Astrocyte of the spinal cord (primary cell): ENCODE results near the gene ITIH4.

Experiments
- DNase-seq: peaks from one replicate; pipeline ENCODE4 v3.0.0; 2011; ENCODE audit warnings: low read depth, low spot score
- H3K4me3 ChIP-seq: 2 replicates; pipeline ENCODE4 v1.5.1; 2011; ENCODE audit warnings: low read depth, mild to moderate bottlenecking, low read length, moderate library complexity
- in situ Hi-C: cut with HindIII; loops from 2 replicates; pipeline ENCODE4 v1.10.0; 2017; ENCODE audit warnings: low sequenced_read_pairs
- TF ChIP-seq, protein P1 (sequence below): IDR thresholded peaks from 2 replicates; pipeline ENCODE4 v1.5.1; 2012; ENCODE audit warnings: low read depth, mild to moderate bottlenecking, low read length, inconsistent platforms

Gene ITIH4

DNA sequence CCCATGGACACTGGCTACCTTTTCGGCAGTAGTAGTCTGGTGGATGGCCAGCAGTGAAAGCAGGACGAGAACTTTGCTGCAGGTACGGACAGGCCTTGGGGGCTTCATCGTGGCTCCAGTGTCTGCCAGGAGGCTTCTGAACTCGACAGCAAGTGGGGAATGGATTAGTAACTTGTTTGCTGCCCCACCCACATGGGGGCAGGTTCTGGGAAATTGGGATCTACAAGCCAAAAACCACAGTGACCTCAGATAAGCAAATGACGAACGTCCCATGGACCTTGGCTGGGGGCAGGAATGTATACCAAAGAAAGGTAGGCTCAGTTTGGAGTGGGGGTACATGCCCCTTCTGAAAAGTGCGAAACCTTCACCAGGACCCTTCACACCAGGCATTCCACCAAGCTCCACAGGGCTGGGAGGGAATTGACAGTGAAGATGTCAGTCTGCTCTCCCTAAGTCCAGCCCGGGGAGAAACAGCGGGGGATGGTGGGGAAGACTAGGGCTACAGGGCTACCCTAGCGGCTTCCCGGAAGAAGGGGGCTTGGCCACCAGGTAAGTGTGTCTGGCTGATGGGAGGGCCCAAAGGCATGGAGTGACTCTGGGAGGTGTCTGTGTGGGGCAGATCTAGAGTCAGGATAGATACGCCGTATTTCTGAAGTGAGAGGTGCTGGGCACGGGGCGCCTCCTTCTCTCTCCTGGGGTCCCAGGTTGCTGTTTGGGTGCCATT lies at the start of gene ITIH4:
TSS of gene ITIH4 (minus strand) at position 138 of the 724 bp plus-strand sequence. CDS start at position 108, 30 bp downstream.
- no peak for DNase-seq
- TF ChIP-seq, protein P1, sequence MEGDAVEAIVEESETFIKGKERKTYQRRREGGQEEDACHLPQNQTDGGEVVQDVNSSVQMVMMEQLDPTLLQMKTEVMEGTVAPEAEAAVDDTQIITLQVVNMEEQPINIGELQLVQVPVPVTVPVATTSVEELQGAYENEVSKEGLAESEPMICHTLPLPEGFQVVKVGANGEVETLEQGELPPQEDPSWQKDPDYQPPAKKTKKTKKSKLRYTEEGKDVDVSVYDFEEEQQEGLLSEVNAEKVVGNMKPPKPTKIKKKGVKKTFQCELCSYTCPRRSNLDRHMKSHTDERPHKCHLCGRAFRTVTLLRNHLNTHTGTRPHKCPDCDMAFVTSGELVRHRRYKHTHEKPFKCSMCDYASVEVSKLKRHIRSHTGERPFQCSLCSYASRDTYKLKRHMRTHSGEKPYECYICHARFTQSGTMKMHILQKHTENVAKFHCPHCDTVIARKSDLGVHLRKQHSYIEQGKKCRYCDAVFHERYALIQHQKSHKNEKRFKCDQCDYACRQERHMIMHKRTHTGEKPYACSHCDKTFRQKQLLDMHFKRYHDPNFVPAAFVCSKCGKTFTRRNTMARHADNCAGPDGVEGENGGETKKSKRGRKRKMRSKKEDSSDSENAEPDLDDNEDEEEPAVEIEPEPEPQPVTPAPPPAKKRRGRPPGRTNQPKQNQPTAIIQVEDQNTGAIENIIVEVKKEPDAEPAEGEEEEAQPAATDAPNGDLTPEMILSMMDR = no peak
- in situ Hi-C loops = no loop called here
- no peak within 1 kb of the TSS for H3K4me3 ChIP-seq

DNA sequence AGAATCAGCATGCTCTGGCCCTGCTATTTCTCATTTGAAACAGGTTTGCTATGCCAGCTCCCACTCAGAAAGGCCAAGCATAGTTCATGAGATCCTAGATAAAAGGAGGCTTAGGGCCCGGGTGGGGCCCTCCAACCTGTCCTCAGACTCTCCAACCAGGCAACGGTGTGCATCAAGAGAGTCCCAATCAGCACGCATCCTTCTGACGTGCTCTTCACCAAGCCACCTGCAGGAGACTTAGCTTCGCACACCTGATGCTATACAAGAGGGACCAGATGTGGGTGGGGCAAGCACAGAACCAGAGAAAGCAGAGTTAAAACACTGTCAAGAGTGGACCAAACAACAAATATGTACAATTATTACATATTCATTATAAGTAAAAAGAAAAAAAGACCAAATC lies 49.6 kb upstream of the ITIH4 start:
- no peak overlapping the region for H3K4me3 ChIP-seq
- no peak for DNase-seq
- TF ChIP-seq, protein P1 = no peak
- in situ Hi-C loops = no loop called here

DNA sequence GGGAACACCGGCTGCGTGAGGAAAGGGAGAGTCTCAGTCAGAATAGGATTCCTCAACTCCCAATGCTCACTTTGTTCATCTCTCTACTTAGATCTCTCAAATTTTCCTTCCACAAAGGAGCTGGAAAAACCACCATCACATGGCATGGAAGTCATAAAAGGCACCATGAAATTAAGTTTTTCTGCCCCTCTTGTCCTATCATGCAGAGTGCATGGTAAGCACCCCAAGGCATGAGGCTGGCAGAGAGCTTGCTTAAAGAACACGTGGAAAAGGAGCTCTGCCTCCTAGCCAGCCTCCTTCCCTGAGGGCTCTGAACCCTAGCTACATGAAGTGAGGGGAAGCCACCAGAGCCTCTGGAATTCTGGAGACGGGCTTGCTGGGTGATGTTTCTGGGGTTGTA lies 49.1 kb upstream of the ITIH4 start:
- DNase-seq = no peak
- no peak overlapping the region for H3K4me3 ChIP-seq
- in situ Hi-C loops = no loop called here
- TF ChIP-seq, protein P1 = no peak

DNA sequence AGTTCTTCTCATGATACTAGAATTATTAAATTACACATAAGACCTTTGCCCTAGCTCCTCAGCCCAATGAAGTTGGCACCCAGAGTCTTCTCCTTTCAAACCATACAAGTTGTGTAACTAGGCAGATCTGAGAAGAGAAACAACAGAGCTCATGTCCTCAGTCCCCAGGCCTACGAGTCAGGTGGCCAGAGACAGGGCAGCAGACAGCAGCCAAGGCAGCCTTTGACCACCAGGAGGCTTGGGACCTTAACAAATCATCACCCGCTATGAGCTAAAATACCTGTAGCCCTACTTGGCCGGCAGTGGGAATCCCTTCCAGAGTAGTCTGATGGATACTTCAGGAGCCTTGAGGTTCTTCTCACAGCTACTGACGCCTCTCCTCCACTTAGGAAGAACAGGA lies 48.6 kb upstream of the ITIH4 start:
- TF ChIP-seq, protein P1 = no peak
- no peak overlapping the region for H3K4me3 ChIP-seq
- DNase-seq = no peak
- in situ Hi-C loops = no loop called here

DNA sequence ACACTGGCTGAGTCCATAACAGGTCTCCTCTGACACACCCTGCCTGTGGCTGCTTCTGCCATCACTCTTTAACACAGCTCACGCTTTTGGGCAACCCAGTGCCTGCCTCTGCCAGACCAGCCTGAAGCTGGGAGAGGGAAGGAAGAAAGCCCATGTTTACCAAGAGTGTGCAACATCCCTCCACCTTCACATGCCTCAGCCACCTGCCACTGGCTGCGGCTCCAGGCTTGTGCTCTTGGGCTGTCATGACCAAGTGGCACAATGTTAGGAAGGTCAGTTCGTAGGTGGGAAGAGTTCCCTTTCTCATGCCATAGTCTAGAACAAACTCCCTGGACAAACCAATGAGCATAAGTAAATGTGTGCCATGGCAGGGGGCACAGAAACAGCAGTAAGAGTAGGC lies 46.6 kb upstream of the ITIH4 start:
- in situ Hi-C loops = no loop called here
- DNase-seq = no peak
- TF ChIP-seq, protein P1 = no peak
- H3K4me3 ChIP-seq = no peak overlapping the region

DNA sequence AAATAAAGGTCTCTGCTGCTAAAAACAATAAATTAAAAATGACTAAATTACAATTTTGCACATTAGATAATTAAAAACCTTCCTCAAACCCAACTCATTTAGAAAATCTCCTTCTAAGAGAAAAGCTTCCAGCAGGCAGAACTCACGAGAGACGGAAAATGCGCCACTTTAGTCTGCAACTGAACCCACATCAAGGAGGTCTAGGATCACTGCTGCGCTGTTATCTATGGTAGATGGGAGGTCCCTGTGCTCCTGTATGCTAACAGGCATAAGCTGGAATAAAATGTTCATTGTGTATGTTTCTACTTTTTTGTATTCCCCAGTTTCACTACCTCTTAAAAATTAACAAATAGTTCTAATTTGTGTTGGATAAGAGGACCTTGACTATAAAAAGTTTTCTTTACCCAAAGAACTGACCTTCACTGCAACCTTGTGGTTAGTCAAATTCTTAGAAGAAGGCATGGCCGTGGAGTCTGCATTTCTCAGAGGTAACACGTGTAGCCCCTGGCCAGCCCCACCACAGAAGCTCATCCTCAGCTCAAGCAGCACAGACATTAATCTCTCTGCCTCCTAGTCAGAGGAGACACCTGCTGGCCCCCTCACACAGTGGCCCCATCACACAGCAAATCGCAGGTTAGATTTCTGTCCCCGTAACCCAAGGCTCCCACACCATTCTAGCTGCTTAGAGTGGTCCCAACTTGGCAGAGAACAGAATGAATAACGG lies 44.6 kb upstream of the ITIH4 start:
- in situ Hi-C loops = no loop called here
- TF ChIP-seq, protein P1 = no peak
- no peak overlapping the region for H3K4me3 ChIP-seq
- no peak for DNase-seq
